GM12878 (cell line): ENCODE data around the gene SENP6.

Source experiments
- HCFC1 ChIP-seq: fragments of 150-350 bp; IDR thresholded peaks from 2 replicates; pipeline ENCODE4 v1.6.1; 2014; ENCODE audit warnings: low read length
- HDGF ChIP-seq: fragments of 450-650 bp; IDR thresholded peaks from 2 replicates; pipeline ENCODE4 v1.6.1; 2016; ENCODE audit warnings: antibody characterized with exemption
- YBX1 ChIP-seq: fragments of 450-650 bp; IDR thresholded peaks from 2 replicates; pipeline ENCODE4 v1.6.1; 2016; ENCODE audit warnings: antibody characterized with exemption

DNA sequence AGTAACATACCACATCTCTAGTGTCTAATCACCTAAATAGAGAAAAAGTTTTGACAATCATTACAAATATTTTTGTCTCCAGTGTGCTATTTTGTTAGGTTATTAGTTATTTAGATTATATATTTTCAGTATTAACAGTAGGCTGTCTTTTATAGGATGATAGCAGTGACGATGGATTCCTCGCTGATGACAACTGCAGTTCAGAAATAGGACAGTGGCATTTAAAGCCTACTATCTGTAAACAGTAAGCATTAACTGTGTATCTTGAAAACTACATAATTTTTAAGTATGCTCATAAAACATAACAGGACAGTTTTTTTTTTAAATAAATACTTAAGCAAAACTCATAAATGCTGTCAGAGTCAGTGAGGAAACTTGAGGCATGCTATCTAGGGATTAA lies 109.5 kb downstream of the SENP6 start:
- TF ChIP-seq HDGF (no peak), YBX1 (no peak), HCFC1 (no peak)
